HK-2 (cell line): ENCODE measurements around the gene ASXL2.
"Not testable (repeated sequence)": the region's sequence is repeated elsewhere in the genome, so short reads cannot be mapped to it uniquely, and the experiment has no call there.

Source experiments
- DNase-seq: peaks from one replicate; pipeline ENCODE4 v3.0.0-alpha.2; 2018; ENCODE audit not compliant: unreplicated experiment

Gene ASXL2

GRCh38 chr2:25736899-25737515 lies 141.3 kb downstream of the ASXL2 start:
- no peak for DNase-seq

- DNase-seq = no peak
These were observed 142.5 kb downstream of the ASXL2 start for GRCh38 chr2:25735835-25736234.

GRCh38 chr2:25728559-25728958 lies 149.7 kb downstream of the ASXL2 start:
- DNase-seq = no peak

- DNase-seq = no peak
These were observed 151.8 kb downstream of the ASXL2 start for GRCh38 chr2:25726522-25726921.

GRCh38 chr2:25725877-25726276 lies 152.4 kb downstream of the ASXL2 start:
- DNase-seq = no peak

GRCh38 chr2:25724756-25725155 lies 153.5 kb downstream of the ASXL2 start:
- no peak for DNase-seq

- DNase-seq = no peak
These were observed 156.1 kb downstream of the ASXL2 start for GRCh38 chr2:25722224-25722623.

GRCh38 chr2:25720575-25720974 lies 157.7 kb downstream of the ASXL2 start:
- no peak for DNase-seq

GRCh38 chr2:25714740-25715139 lies 163.5 kb downstream of the ASXL2 start:
- DNase-seq = no peak

GRCh38 chr2:25712455-25712854 lies 165.8 kb downstream of the ASXL2 start:
- DNase-seq = no peak

- peak; percentile 30 for DNase-seq
These were observed 166.5 kb downstream of the ASXL2 start for GRCh38 chr2:25711675-25712354.

GRCh38 chr2:25710750-25711149 lies 167.5 kb downstream of the ASXL2 start:
- DNase-seq = no peak

GRCh38 chr2:25709349-25709748 lies 168.9 kb downstream of the ASXL2 start:
- DNase-seq = no peak

GRCh38 chr2:25707927-25708590 lies 170.2 kb downstream of the ASXL2 start:
- no peak for DNase-seq

- DNase-seq = not testable (repeated sequence)
These were observed 172.7 kb downstream of the ASXL2 start for GRCh38 chr2:25705575-25705974.

- no peak for DNase-seq
These were observed 176.5 kb downstream of the ASXL2 start for GRCh38 chr2:25701801-25702200.

GRCh38 chr2:25700221-25700660 lies 178.0 kb downstream of the ASXL2 start:
- no peak for DNase-seq

GRCh38 chr2:25699216-25699615 lies 179.1 kb downstream of the ASXL2 start:
- no peak for DNase-seq

- no peak for DNase-seq
These were observed 179.5 kb downstream of the ASXL2 start for GRCh38 chr2:25698752-25699151.

- no peak for DNase-seq
These were observed 180.5 kb downstream of the ASXL2 start for GRCh38 chr2:25697559-25698341.

- DNase-seq = no peak
These were observed 185.4 kb downstream of the ASXL2 start for GRCh38 chr2:25692737-25693445.

- no peak for DNase-seq
These were observed 186.1 kb downstream of the ASXL2 start for GRCh38 chr2:25692143-25692542.
